GM12875 (cell line): ENCODE measurements around the gene GPR17.
A peak's percentile ranks its signal among the peaks of the same experiment; 100 is the strongest.

Experiments used
- H3K4me3 ChIP-seq: one replicate; pipeline ENCODE4 v1.5.1; 2011; ENCODE audit warnings: low read depth, low read length, control low read depth
- CTCF ChIP-seq: IDR thresholded peaks from 2 replicates; pipeline ENCODE4 v1.5.1; 2011; ENCODE audit warnings: low read depth, mild to moderate bottlenecking, control low read depth, inconsistent platforms, low read length, moderate library complexity, borderline replicate concordance; ENCODE audit not compliant: insufficient read depth

Gene GPR17

DNA sequence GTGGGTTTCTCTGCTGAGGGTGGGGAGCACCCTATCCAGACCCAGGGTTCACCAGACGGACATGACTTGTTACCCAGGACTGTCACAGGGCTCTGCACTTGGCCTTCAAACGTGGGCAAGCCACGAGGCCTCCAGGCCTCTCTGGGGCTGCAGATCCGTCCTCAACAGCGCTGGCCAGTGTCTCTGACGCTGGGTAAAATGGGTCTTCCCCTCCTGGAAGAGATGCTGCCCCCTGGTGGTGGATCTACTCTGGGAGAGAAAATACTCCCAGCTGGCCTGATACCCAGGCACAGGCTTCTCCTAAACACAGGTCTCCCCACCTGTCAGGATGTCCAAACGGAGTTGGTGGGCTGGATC is 3.7 kb downstream of the GPR17 start:
- H3K4me3 ChIP-seq: no peak overlapping the region
- TF ChIP-seq CTCF: peak; percentile 84

DNA sequence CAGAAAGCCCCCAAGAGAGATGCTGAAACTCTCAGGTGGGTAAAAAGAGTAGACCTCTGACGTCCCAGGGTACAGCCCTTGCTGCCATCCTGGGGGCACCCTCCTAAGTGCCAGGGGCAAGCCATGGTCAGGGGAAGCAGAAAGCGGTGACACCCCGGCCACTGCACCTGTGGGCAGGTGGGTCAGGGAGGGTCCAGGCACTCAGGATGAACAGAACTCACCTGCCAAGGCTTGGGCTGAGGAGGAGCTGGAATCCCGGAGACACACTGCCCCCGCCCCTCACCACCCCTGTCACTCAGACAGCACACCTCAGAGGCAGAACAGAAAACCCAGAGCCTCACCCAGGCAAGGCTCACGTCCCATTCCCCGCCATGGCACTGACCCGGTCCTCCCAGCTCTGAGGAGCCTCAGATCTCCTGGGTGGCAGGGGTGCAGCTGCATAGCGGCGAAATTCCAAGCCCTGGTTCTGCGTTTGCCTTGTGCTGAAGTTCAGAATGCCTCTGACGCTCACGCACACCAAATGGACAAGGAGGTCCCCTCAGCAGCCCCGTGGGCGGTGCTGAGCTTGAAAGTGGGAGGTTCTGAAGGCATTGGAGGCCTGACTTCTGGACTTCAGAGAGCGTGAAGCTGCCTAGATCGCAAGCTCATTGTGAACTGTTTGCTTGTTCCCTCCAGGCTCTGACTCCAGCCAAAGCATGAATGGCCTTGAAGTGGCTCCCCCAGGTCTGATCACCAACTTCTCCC is 4.3 kb downstream of the GPR17 start:
- H3K4me3 ChIP-seq: no peak overlapping the region
- TF ChIP-seq CTCF: no peak

- no peak for TF ChIP-seq CTCF
- no peak overlapping the region for H3K4me3 ChIP-seq
Observed at GRCh38 chr2:127650785-127651380, 4.9 kb downstream of the GPR17 start.

- no peak overlapping the region for H3K4me3 ChIP-seq
Observed at GRCh38 chr2:127651381-127651809, 5.4 kb downstream of the GPR17 start.

GRCh38 chr2:127651971-127652550 is 6.1 kb downstream of the GPR17 start:
- no peak for TF ChIP-seq CTCF
- no peak overlapping the region for H3K4me3 ChIP-seq

More at GRCh38 chr2:127651381-127651809, 5.4 kb downstream of the GPR17 start:
- no peak for TF ChIP-seq CTCF

DNA sequence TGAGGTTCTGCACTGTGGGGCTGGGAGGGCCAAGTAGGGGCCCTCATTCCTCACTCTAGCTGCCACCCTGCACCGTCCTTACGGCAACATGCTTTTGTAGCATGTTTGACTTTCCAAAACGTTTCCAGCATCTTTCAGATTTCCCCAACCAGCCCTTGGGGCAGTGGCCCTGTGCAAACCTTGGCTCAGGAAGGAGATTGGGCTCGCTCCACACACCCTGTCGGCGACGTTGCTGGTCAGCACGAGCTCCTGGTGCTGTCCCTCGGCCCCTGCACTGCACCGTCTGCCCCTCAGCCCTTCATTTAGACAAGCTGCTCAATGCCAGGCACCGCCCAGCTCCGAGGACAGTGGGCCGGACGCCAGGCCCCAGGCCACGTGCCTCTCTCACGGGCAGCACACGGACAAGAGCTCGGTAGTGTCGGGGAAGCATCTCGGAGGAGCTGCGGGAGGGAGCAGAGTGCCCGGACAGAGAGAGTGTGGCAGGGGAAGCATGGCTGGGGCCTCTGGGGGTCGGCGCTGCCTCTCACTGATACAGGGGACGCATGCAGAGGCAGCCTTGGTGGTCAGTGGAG is 6.9 kb downstream of the GPR17 start:
- TF ChIP-seq CTCF: no peak
- H3K4me3 ChIP-seq: no peak overlapping the region
